Panc1 (cell line): ENCODE measurements around the gene PAGR1.

Source experiments
- CTCF ChIP-seq: fragments of 450-650 bp; IDR thresholded peaks from 2 replicates; pipeline ENCODE4 v1.5.1; 2017; ENCODE audit warnings: mild to moderate bottlenecking
- POLR2AphosphoS5 ChIP-seq: IDR thresholded peaks from 2 replicates; pipeline ENCODE4 v1.6.1; 2012; ENCODE audit warnings: mild to moderate bottlenecking, low read depth, low read length, moderate library complexity
- REST ChIP-seq, 2 experiments: IDR thresholded peaks; 2 replicates each; pipeline ENCODE4 v1.6.1; 2011 to 2012; ENCODE audit warnings: low read depth in 2 of 2, control low read depth in 1 of 2, low read length in 1 of 2, mild to moderate bottlenecking in 1 of 2, moderate library complexity in 1 of 2; ENCODE audit not compliant: insufficient read depth in 1 of 2
- SIN3A ChIP-seq: IDR thresholded peaks from 2 replicates; pipeline ENCODE4 v1.6.1; 2012; ENCODE audit warnings: low read depth, mild to moderate bottlenecking, low read length, moderate library complexity, borderline replicate concordance; ENCODE audit not compliant: insufficient read depth
- TCF7L2 ChIP-seq: IDR thresholded peaks from 2 replicates; pipeline ENCODE4 v1.6.1; 2011; ENCODE audit warnings: mild to moderate bottlenecking, low read depth, low read length, inconsistent platforms

- TF ChIP-seq REST (IDR thresholded peaks at IDR 0.05; ENCODE audit: insufficient read depth in 1 of 2, low read depth in 2 of 2, low read length in 1 of 2) (no peak), TCF7L2 (no peak), CTCF (no peak), SIN3A (no peak), POLR2AphosphoS5 (no peak)
Measured at GRCh38 chr16:29843931-29844330, 28.0 kb downstream of the PAGR1 start.
